Ovary (tissue), 9 donors: ENCODE measurements around the gene PTGES3L. TPM values are rescaled to one million over a fixed set of nuclear protein-coding genes. Genes with fewer than 3 reads are reported as not detected.
"Not testable (repeated sequence)": the region's sequence is repeated elsewhere in the genome, so short reads cannot be mapped to it uniquely, and the experiment has no call there.

ENCODE experiments used
- DNase-seq, 5 donors: peaks; one replicate each; pipeline ENCODE4 v3.0.0-alpha.2; 2019 to 2020
- H3K27ac ChIP-seq, 2 donors: fragments of 200-600 bp; one replicate each; pipeline versions ENCODE4 v1.5.1 to v1.8.0; 2019 to 2022
- H3K27me3 ChIP-seq: fragments of 200-600 bp; one replicate; pipeline ENCODE4 v1.8.0; 2022
- H3K36me3 ChIP-seq: fragments of 200-600 bp; sonication (generic); one replicate; pipeline ENCODE4 v1.5.1; 2019
- H3K4me1 ChIP-seq: one replicate; pipeline ENCODE4 v1.8.1; 2013; ENCODE audit warnings: mild to moderate bottlenecking, moderate library complexity; ENCODE audit not compliant: insufficient read depth
- H3K4me3 ChIP-seq: fragments of 200-600 bp; sonication (generic); one replicate; pipeline ENCODE4 v1.5.1; 2017
- H3K9me3 ChIP-seq, 2 donors: fragments of 200-600 bp in 1 of 2; sonication (generic) in 1 of 2; one replicate each; pipeline versions ENCODE4 v1.5.1 to v1.8.1; 2013 to 2019; ENCODE audit warnings: mild to moderate bottlenecking in 1 of 2, moderate library complexity in 1 of 2
- EP300 ChIP-seq: sonication (generic); formaldehyde crosslinking; IDR thresholded peaks from one replicate; pipeline ENCODE4 v1.6.1; 2017; ENCODE audit warnings: antibody characterized with exemption
- POLR2A ChIP-seq: fragments of 450-650 bp; IDR thresholded peaks from one replicate; pipeline ENCODE4 v1.6.1; 2017; ENCODE audit warnings: antibody characterized with exemption, mild to moderate bottlenecking, moderate library complexity
- WGBS, 3 donors: extraction: QIAGEN DNeasy Blood & Tissue Kit in 1 of 3; methylation state at CpG; one replicate each; pipeline versions ENCODE4 v1.1.5 to v1.1.7; 2013 to 2017; 5-methylcytosine and 5-hydroxymethylcytosine counted together
- intact Hi-C, 4 donors: fragments of 100-400 bp; cut with DNase I; formaldehyde crosslinking; loops; one replicate each; pipeline versions ENCODE4 v1.11.0 to v1.15.1; 2022 to 2023
- polyA plus RNA-seq, 2 donors: library from polyadenylated mRNA; stranded (reverse); fragments of 200-250 nt in 1 of 2; fragments of 350-450 nt in 1 of 2; fragmentation: Illumina TruSeq in 1 of 2; extraction: RNeasy Lipid Tissue Mini Kit (QIAGEN cat#74804) in 1 of 2; gene quantifications; one replicate each; pipeline ENCODE4 v1.2.3, GENCODE V29; 2013 to 2014
- total RNA-seq, 7 donors: library from RNA; depleted of rRNA in 2 of 7; stranded (reverse); fragments of >200 nt in 2 of 7; fragmentation: NEBNext Ultra II Directional in 3 of 7; extraction: Animal tissue kit (Norgen Biotek cat#: 25700) in 3 of 7; gene quantifications; one replicate each; pipeline versions ENCODE4 v1.1.0 to v1.2.4, GENCODE V29; 2016 to 2023
- TF ChIP-seq, protein P1 (sequence below), 3 donors: fragments of 450-650 bp in 2 of 3; fragments of 200-600 bp in 1 of 3; IDR thresholded peaks; one replicate each; pipeline versions ENCODE4 v1.5.1 to v1.8.0; 2016 to 2022; ENCODE audit warnings: antibody characterized with exemption in 3 of 3, mild to moderate bottlenecking in 1 of 3
- donor health status: DM: no; HTN: no; CAD: no; lungs with moderate emphysema.
- donor health status: DM: no; HTN: no; CAD: no.
- donor health status: Bipolar disorder and iron deficiency.
- donor health status: DM: yes; HTN: yes; CAD: no.
- donor health status: DM: no; HTN: no; CAD: no.
- donor health status: DM: yes; HTN: yes; CAD: no.

PTGES3L gene
- total and polyA plus RNA-seq, 9 donors: 0.45 to 2.6 (median 0.66) TPM; not detected in 1

- Histone ChIP-seq H3K4me1 (peaks cover 4% of the 10 kb centered on the region), H3K4me3 (no peak overlapping the region), H3K36me3 (no peaks in the 10 kb centered on the region), H3K27ac (peak overlapping the region in 1 of 2 donors; percentile 32), H3K27me3 (no peaks in the 10 kb centered on the region), H3K9me3 (no peaks in the 10 kb centered on the region)
- 12 to 24% (median 16%) methylated on average over 5 of the region's 5 CpGs for WGBS, 3 donors
- TF ChIP-seq POLR2A (no peak), EP300 (no peak)
- TF ChIP-seq, protein P1, sequence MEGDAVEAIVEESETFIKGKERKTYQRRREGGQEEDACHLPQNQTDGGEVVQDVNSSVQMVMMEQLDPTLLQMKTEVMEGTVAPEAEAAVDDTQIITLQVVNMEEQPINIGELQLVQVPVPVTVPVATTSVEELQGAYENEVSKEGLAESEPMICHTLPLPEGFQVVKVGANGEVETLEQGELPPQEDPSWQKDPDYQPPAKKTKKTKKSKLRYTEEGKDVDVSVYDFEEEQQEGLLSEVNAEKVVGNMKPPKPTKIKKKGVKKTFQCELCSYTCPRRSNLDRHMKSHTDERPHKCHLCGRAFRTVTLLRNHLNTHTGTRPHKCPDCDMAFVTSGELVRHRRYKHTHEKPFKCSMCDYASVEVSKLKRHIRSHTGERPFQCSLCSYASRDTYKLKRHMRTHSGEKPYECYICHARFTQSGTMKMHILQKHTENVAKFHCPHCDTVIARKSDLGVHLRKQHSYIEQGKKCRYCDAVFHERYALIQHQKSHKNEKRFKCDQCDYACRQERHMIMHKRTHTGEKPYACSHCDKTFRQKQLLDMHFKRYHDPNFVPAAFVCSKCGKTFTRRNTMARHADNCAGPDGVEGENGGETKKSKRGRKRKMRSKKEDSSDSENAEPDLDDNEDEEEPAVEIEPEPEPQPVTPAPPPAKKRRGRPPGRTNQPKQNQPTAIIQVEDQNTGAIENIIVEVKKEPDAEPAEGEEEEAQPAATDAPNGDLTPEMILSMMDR (IDR thresholded peaks at IDR 0.05): no peak
- intact Hi-C loops: loop anchor here in 1 of 4 donors (10.0 kb wide), 1 partner anchor 153 kb away; the partner anchor contains the start of gene AOC2
- no peak for DNase-seq
These were observed 17.6 kb upstream of the PTGES3L start for GRCh38 chr17:42997390-42997983.

- H3K4me1 ChIP-seq, H3K4me3 ChIP-seq, DNase-seq, H3K36me3 ChIP-seq, H3K27ac ChIP-seq, H3K27me3 ChIP-seq, H3K9me3 ChIP-seq: not testable (repeated sequence)
- intact Hi-C loops: loop anchor here in 1 of 4 donors (10.0 kb wide), 1 partner anchor 149 kb away; the partner anchor contains the start of gene AOC2
- 83 to 87% (median 84%) methylated on average over 10 of the region's 10 CpGs for WGBS, 3 donors
These were observed 14.0 kb upstream of the PTGES3L start for GRCh38 chr17:42993913-42994312.

DNA sequence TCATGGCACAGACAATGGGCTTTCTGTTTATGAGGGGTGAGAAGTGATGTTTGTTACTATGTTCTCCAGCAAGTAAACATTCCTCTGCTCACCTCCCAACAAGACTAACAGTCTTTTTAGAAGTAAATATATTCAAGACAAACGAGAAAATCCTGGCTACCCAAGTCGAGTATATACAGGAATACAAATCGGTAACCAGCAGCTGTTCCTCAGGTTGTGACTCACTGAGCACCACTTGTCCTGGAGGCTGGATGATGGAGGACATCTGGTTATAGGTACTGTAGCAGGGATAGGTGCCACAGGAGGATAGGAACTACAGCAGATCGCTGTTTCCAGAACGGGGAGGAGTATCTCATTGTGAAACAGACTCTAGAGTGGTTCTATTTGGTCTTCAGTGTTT, 13.0 kb upstream of the PTGES3L start:
- no peak for DNase-seq
- H3K9me3 ChIP-seq: no peaks in the 10 kb centered on the region
- intact Hi-C loops: loop anchor here in 1 of 4 donors (10.0 kb wide), 1 partner anchor 148 kb away; the partner anchor contains the start of gene AOC2
- H3K4me1 ChIP-seq: peaks cover 2% of the 10 kb centered on the region
- WGBS, 3 donors: 52 to 69% (median 58%) methylated on average over 5 of the region's 5 CpGs
- H3K27me3 ChIP-seq: no peaks in the 10 kb centered on the region
- no peak overlapping the region for H3K27ac ChIP-seq
- TF ChIP-seq, protein P1 (IDR thresholded peaks at IDR 0.05): no peak
- no peak overlapping the region for H3K4me3 ChIP-seq
- H3K36me3 ChIP-seq: no peaks in the 10 kb centered on the region

GRCh38 chr17:42991471-42991870, 11.6 kb upstream of the PTGES3L start:
- 91 to 95% (median 92%) methylated on average over 6 of the region's 6 CpGs for WGBS, 3 donors
- TF ChIP-seq EP300 (no peak), POLR2A (no peak)
- TF ChIP-seq, protein P1 (IDR thresholded peaks at IDR 0.05): no peak
- H3K4me3 ChIP-seq: no peak overlapping the region
- intact Hi-C loops: loop anchor here in 1 of 4 donors (10.0 kb wide), 1 partner anchor 147 kb away; the partner anchor contains the start of gene AOC2
- no peaks in the 10 kb centered on the region for H3K27me3 ChIP-seq
- DNase-seq: no peak
- H3K27ac ChIP-seq: no peak overlapping the region
- H3K9me3 ChIP-seq: no peaks in the 10 kb centered on the region
- no peaks in the 10 kb centered on the region for H3K36me3 ChIP-seq
- no peaks in the 10 kb centered on the region for H3K4me1 ChIP-seq
